ENCODE measurements around the gene IQCM.

Gene IQCM

GRCh38 chr4:149708513-149709130 is 107.0 kb downstream of the IQCM start:
- no peak for DNase-seq

DNA sequence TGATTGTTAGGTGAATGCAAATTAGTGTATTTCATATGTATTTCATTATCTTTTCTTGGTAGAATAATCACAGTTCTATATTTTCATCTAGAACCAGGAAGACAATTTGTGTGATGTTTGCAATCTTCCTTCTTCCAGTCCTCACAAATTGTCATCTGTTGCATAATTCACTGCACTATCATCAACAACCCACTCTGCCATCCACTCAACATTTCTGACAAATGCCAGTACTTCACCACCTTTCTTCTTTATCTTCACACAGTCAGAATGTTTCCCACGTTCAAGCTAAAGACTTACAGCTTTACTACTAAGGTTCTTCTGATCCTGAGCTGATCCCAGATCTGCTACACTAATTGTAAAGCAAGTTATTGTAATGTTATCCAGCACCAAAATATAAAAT is 107.8 kb downstream of the IQCM start:
- DNase-seq: no peak

- no peak for DNase-seq
These were observed 108.7 kb downstream of the IQCM start for GRCh38 chr4:149706942-149707341.

GRCh38 chr4:149702414-149703293 is 113.0 kb downstream of the IQCM start:
- no peak for DNase-seq

- DNase-seq: no peak
These were observed 114.0 kb downstream of the IQCM start for GRCh38 chr4:149701435-149702156.

DNA sequence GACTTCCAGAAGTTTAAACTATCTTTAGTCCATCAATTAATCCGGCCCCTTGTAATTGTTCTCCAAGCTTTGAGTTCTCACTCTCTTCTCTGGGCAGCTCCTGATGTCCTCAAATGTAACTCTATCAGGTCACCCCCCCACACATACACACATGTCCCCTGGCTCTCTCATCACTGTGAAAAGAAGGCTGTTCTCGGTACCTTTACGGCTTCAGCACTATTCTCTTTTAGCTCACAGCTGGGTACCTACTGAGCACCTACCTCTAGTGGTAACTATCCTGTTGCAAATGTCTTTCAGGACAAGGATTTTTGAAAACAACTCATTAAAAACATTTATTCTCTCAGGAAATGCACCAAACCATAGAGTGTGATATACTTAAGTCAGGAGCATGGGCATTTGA is 115.4 kb downstream of the IQCM start:
- DNase-seq: no peak

GRCh38 chr4:149699642-149700041 is 116.0 kb downstream of the IQCM start:
- DNase-seq: no peak

DNA sequence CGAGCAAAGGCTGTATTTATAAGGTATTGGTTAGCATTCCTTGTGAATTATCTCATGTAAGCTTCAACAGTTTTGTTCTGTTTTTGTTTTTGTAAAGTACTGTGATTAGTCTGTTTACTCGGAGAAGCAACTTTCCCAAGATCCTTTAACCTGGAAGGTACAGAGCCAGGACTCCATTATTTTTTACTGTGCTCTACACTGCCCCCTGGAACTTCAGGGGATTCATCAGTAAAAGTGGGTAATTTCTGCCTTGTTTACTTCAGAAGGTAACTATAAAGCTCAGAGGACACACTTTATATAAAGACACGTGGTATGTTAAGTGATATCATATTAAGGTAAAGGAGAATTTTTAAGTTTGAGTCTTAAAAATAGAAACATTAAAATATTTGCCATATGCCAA is 124.9 kb downstream of the IQCM start:
- no peak for DNase-seq

- DNase-seq: no peak
These were observed 131.1 kb downstream of the IQCM start for GRCh38 chr4:149684516-149684915.

- no peak for DNase-seq
These were observed 139.6 kb downstream of the IQCM start for GRCh38 chr4:149676076-149676475.

GRCh38 chr4:149645790-149646189 is 169.9 kb downstream of the IQCM start:
- DNase-seq: no peak

DNA sequence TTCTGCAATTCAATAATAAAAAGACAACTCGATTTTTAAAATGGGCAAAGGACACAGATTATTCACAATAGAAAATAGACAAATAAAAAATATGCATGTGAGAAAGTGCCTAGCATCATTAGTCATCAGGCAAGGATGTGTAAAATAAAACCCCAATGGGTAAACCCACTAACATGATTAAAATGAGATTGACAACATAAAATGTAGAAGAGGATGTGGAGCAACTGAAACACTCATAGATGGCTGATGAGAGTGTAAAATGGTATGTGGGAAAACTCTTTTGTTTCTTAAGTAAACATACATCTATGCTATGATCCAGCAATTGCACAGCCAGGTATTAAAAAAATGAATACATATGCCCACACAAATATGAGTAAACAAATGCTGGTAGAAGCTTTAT is 177.6 kb downstream of the IQCM start:
- no peak for DNase-seq

DNA sequence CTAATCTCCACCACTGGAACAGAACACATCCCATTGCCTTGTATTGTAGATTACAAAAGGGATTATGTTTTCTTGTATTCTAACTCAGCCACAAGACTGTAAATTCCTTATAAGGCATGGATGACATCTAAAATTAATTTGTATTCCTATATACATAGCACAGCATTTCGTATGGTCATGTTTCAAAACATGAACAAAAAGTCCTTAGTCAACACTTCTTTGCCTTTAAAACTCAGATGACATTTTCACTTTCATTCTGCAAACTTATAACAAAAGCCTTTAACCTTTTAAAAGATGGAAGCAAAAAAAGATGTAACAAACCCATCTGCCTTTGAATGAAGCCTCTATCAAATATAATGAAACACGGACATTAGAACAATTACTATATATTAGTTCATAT is 181.3 kb downstream of the IQCM start:
- no peak for DNase-seq

DNA sequence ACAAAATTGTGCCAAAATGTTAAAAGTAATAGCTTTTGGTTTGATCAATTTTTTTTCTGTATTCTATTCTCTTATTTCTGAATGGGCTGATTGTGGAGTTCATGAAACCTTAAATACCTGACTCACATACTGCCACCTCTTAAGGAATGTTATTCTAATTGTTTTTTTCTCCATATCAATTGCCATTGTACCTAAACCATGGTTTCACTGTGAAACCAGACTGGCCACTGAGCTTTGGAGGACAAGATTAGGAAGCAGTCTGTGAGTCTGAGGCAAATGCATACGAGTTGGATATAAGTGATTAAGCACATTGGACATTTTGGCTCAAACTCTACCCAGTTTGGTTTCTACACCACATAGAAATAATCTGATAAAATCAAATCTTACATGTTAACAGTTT is 184.0 kb downstream of the IQCM start:
- DNase-seq: no peak

GRCh38 chr4:149630064-149630463 is 185.6 kb downstream of the IQCM start:
- DNase-seq: no peak

DNA sequence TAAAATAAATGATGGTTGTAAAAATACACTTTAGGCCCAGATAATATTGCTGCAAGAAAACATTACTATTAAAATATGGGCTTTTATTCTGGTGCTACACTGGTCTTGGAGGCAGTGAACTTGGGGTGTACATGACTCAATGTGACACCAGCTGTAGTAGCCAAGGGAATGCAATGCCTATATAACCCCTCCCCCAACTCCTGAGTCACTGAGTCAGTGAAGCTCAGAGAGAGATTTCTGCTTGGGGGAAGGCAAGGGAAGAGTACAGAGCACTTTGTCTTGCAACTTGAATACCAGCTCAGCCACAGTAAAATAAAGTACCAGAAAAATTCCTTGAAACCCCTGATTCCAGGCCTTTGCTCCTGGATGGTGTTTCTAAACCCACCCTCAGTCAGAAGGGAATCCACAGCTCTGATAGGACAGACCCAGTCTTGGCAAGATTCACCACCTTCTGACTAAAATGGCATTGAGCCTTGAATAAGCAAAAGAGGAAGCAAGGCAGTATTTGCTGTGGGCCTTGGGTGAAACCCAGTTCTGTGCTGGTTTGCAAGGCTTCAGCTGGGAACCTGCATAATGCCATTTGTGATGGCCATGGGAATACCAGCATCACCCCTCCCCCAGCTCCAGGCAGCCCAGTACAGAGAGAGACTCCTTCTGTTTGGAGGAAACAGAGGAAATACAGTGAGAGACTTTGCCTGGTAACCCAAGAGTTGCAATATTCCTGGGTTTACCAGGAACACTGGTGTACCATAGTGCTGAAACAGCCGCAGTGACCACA is 209.9 kb downstream of the IQCM start:
- DNase-seq: no peak

- DNase-seq: no peak
These were observed 210.8 kb downstream of the IQCM start for GRCh38 chr4:149604827-149605226.

GRCh38 chr4:149595500-149595899 is 220.1 kb downstream of the IQCM start:
- DNase-seq: no peak

DNA sequence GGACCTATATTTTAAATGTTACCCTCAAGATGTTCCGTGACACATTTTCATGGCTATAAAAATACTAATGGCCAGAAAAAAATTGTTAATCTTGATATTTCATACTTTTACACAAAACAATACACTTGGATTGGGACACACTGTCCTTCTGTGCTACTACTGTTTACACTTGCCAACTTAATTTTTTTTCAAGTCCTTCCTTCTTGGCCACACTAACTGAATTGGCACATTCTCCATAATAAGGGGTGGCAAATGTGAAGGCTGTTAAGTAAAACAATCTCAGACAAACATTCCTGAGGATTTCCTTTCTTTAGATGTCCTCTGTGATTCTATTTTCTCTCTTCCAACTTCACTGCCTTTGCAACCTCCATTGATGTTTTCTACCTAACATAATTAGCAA is 225.8 kb downstream of the IQCM start:
- DNase-seq: no peak

GRCh38 chr4:149584722-149585121 is 230.9 kb downstream of the IQCM start:
- no peak for DNase-seq

GRCh38 chr4:149574971-149575370 is 240.7 kb downstream of the IQCM start:
- no peak for DNase-seq

GRCh38 chr4:149572716-149573115 is 242.9 kb downstream of the IQCM start:
- DNase-seq: no peak

DNA sequence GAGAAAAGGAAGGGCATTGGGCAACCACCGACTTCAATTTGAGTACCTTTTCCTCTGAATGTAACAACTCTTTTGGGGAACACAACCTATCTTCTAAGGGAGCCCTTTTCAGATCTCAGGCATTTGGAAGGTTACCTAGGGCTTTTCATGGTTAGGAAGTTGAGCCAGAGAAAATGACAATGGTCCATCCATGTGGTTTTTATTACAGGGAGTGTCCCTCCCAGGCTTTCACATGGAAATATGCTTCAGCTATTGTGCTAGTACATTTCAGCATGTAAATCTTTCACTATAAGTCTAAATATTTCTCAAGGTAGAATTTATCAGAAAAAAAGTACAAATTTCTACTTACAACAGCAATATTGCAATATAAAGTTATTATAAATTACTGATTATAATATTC is 259.8 kb downstream of the IQCM start:
- no peak for DNase-seq

Measured in NCI-H1436 treated with DMSO at 0.1 percent for 48 hours (cell line).